K562 (cell line): ENCODE data around the gene PSD4. TPM values are rescaled to one million over a fixed set of nuclear protein-coding genes. Genes with fewer than 3 reads are reported as not detected.
A peak's percentile ranks its signal among the peaks of the same experiment; 100 is the strongest.

ENCODE experiments used
- ATAC-seq: fragments of 200-7000 bp; cut with Tn5 transposase; 3 replicates; pipeline ENCODE4 v1.9.1; 2020; ENCODE audit warnings: moderate library complexity
- BruUV-seq: library from RNA; stranded (reverse); fragments of 400-500 nt; replicated peaks from 2 replicates; lab custom pipeline; 2021; lab: Mats Ljungman, UMichigan
- CTCF ChIA-PET: fragments of 300-600 bp; formaldehyde crosslinking; extraction: SDS; loops from one replicate; lab custom pipeline; 2021; ENCODE audit warnings: low intra/inter-chr PET ratio; lab: Yijun Ruan, JAX
- POLR2A ChIA-PET: fragments of 300-600, 350-650 bp; sonication (Branson Sonifier 250); formaldehyde crosslinking; extraction: SDS; loops from one replicate; lab custom pipeline; 2021; ENCODE audit warnings: antibody characterized with exemption, inconsistent platforms; lab: Yijun Ruan, JAX
- DNase-seq, 4 experiments: peaks; one replicate each; pipeline versions ENCODE4 v3.0.0 to v3.0.0-alpha.2; 2011 to 2018; ENCODE audit warnings: low spot score in 3 of 4, mixed read lengths in 3 of 4; ENCODE audit errors: extremely low read depth in 1 of 4
- FAIRE-seq: peaks from 2 replicates; lab custom pipeline; 2011; peaks lifted over from hg19 to GRCh38; lab: Jason Lieb, UNC
- H2AFZ ChIP-seq: 2 replicates; pipeline ENCODE4 v1.6.0; 2011; ENCODE audit warnings: low read depth, low read length, control low read depth, inconsistent platforms
- H3K27ac ChIP-seq: fragments of 200-600 bp; 3 replicates; pipeline ENCODE4 v1.8.0; 2011; ENCODE audit warnings: low read depth, mild to moderate bottlenecking, control low read depth, inconsistent platforms, low read length, moderate library complexity, mixed read lengths; ENCODE audit errors: extremely low read depth
- H3K27me3 ChIP-seq, 2 experiments: fragments of 300-600 bp in 1 of 2; 2 replicates in 1 of 2; 3 replicates in 1 of 2; pipeline versions ENCODE4 v1.6.0 to v1.8.0; 2011; ENCODE audit warnings: inconsistent platforms in 2 of 2, low read length in 2 of 2, mild to moderate bottlenecking in 1 of 2, mixed read lengths in 1 of 2, moderate library complexity in 1 of 2; ENCODE audit not compliant: control insufficient read depth in 2 of 2, insufficient read depth in 2 of 2
- H3K36me3 ChIP-seq: fragments of 300-600 bp; 3 replicates; pipeline ENCODE4 v1.8.0; 2011; ENCODE audit warnings: mild to moderate bottlenecking, low read length, inconsistent platforms; ENCODE audit not compliant: control insufficient read depth, insufficient read depth
- H3K4me1 ChIP-seq, 2 experiments: fragments of 200-600 bp in 1 of 2; replicated peaks in 1 of 2; 2 replicates in 1 of 2; 3 replicates in 1 of 2; pipeline versions ENCODE4 v1.5.1 to v1.8.0; 2011; ENCODE audit warnings: inconsistent platforms in 2 of 2, low read length in 2 of 2, mild to moderate bottlenecking in 1 of 2, mixed read lengths in 1 of 2, moderate library complexity in 1 of 2; ENCODE audit not compliant: control insufficient read depth in 2 of 2, insufficient read depth in 2 of 2
- H3K4me2 ChIP-seq: 2 replicates; pipeline ENCODE4 v1.6.1; 2011; ENCODE audit warnings: low read length, control low read depth, inconsistent platforms, mixed read lengths; ENCODE audit not compliant: insufficient read depth
- H3K4me3 ChIP-seq: fragments of 200-600 bp; sonication (generic), shearing (Covaris generic); 2 replicates; pipeline ENCODE4 v1.5.1; 2016; ENCODE audit warnings: control low read depth, inconsistent platforms
- H3K79me2 ChIP-seq: fragments of 200-600 bp; 3 replicates; pipeline ENCODE4 v1.8.0; 2011; ENCODE audit warnings: low read length, inconsistent platforms; ENCODE audit not compliant: control insufficient read depth, insufficient read depth
- H3K9ac ChIP-seq, 2 experiments: 2 replicates each; pipeline versions ENCODE4 v1.6.0 to v1.6.1; 2011; ENCODE audit warnings: low read depth in 2 of 2, low read length in 2 of 2, control low read depth in 1 of 2, inconsistent platforms in 1 of 2, mild to moderate bottlenecking in 1 of 2, mixed read lengths in 1 of 2; ENCODE audit not compliant: insufficient read depth in 1 of 2
- H3K9me1 ChIP-seq: one replicate; pipeline ENCODE4 v1.6.0; 2011; ENCODE audit warnings: inconsistent platforms, mild to moderate bottlenecking, low read length, moderate library complexity; ENCODE audit not compliant: control insufficient read depth, insufficient read depth
- H3K9me3 ChIP-seq: replicated peaks from 2 replicates; pipeline ENCODE4 v1.5.1; 2011; ENCODE audit warnings: low read depth, low read length, inconsistent platforms; ENCODE audit not compliant: control insufficient read depth, insufficient read depth
- H4K20me1 ChIP-seq: replicated peaks from 2 replicates; pipeline ENCODE4 v1.6.1; 2011; ENCODE audit warnings: low read length, inconsistent platforms, mixed read lengths; ENCODE audit not compliant: control insufficient read depth, insufficient read depth
- ARID4B ChIP-seq: sonication (generic); formaldehyde crosslinking; IDR thresholded peaks from 2 replicates; pipeline ENCODE4 v1.8.0; 2022; ENCODE audit warnings: mild to moderate bottlenecking, missing genetic modification reagents
- EHMT2 ChIP-seq: fragments of 450-650 bp; IDR thresholded peaks from 2 replicates; pipeline ENCODE4 v1.6.1; 2018; ENCODE audit warnings: antibody characterized with exemption
- FOS ChIP-seq: IDR thresholded peaks from 3 replicates; pipeline ENCODE4 v1.6.1; 2011; ENCODE audit not compliant: insufficient read length; ENCODE audit errors: extremely low read depth
- POLR2G ChIP-seq: fragments of 200-400 bp; formaldehyde crosslinking; IDR thresholded peaks from 2 replicates; pipeline ENCODE4 v1.6.1; 2017; ENCODE audit warnings: low read depth, mild to moderate bottlenecking, antibody characterized with exemption, low read length, moderate library complexity
- ZEB2 ChIP-seq: fragments of 450-650 bp; IDR thresholded peaks from 2 replicates; pipeline ENCODE4 v1.6.1; 2016
- ZFP36 ChIP-seq: fragments of 150-350 bp; IDR thresholded peaks from 2 replicates; pipeline ENCODE4 v1.6.1; 2018; ENCODE audit warnings: low read length, low read depth; ENCODE audit not compliant: partially characterized antibody
- ZNF224 ChIP-seq: sonication (generic); formaldehyde crosslinking; IDR thresholded peaks from 2 replicates; pipeline ENCODE4 v1.8.0; 2022; ENCODE audit warnings: mild to moderate bottlenecking, missing genetic modification reagents
- ZNF764 ChIP-seq: fragments of 250-450 bp; sonication (Bioruptor Pico); IDR thresholded peaks from 2 replicates; pipeline ENCODE4 v1.4.0; 2020; ENCODE audit warnings: low read depth, mild to moderate bottlenecking, moderate library complexity
- ZNF785 ChIP-seq: fragments of 250-450 bp; sonication (Bioruptor Pico); IDR thresholded peaks from 2 replicates; pipeline ENCODE4 v1.4.0; 2020; ENCODE audit warnings: mild to moderate bottlenecking
- WGBS: fragments of 100-300 bp; shearing (Covaris generic); methylation state at CpG from one replicate; pipeline ENCODE4 v1.1.6; 2016; ENCODE audit warnings: low coverage, mixed read lengths; ENCODE audit not compliant: insufficient coverage; ENCODE audit errors: missing lambda C conversion rate; 5-methylcytosine and 5-hydroxymethylcytosine counted together
- in situ Hi-C: fragments of 300-500 bp; cut with MboI; formaldehyde crosslinking; loops from 4 replicates; pipeline ENCODE4 v1.15.0; 2018; ENCODE audit warnings: inconsistent platforms, mixed read lengths
- intact Hi-C: fragments of 100-400 bp; cut with micrococcal nuclease; formaldehyde crosslinking; loops from 2 replicates; pipeline ENCODE4 v1.14.2; 2022
- polyA plus RNA-seq, 8 experiments: library from polyadenylated mRNA; depleted of rRNA in 4 of 8; stranded (reverse) in 5 of 8; unstranded in 3 of 8; fragments of >200 nt; fragmentation: Nextera tagmentation in 2 of 8; fragmentation: Illumina TruSeq in 1 of 8; extraction: Ambion mirVana in 2 of 8; extraction: Trizol in 1 of 8; gene quantifications; 2 replicates each; pipeline versions ENCODE4 v1.2.1 to v1.2.3, GENCODE V29; 2011 to 2014; ENCODE audit warnings: inconsistent platforms in 1 of 8, missing spikeins in 1 of 8
- total RNA-seq, 7 experiments: library from RNA; depleted of rRNA in 6 of 7; stranded (reverse); fragments of >200 nt in 6 of 7; fragmentation: Illumina TruSeq in 2 of 7; extraction: Trizol in 2 of 7; gene quantifications; 2 replicates each; pipeline versions ENCODE4 v1.2.1 to v1.2.3, GENCODE V29; 2011 to 2021; ENCODE audit warnings: low replicate concordance in 1 of 7
- TF ChIP-seq, protein P1 (sequence below): fragments of 450-650 bp; formaldehyde crosslinking; IDR thresholded peaks from 2 replicates; pipeline ENCODE4 v1.4.0; 2020; ENCODE audit warnings: mild to moderate bottlenecking, moderate library complexity
- TF ChIP-seq, protein P2 (sequence below): fragments of 250-450 bp; sonication (Bioruptor Pico); IDR thresholded peaks from 2 replicates; pipeline ENCODE4 v1.8.0; 2022; ENCODE audit warnings: inconsistent platforms

The PSD4 gene
- total and polyA plus RNA-seq, 9 of the 15 experiments (the other 6 are each of a cell fraction or from before 2014, with no cell fraction given), result 0.46 to 54.0 (median 20.8) TPM

DNA sequence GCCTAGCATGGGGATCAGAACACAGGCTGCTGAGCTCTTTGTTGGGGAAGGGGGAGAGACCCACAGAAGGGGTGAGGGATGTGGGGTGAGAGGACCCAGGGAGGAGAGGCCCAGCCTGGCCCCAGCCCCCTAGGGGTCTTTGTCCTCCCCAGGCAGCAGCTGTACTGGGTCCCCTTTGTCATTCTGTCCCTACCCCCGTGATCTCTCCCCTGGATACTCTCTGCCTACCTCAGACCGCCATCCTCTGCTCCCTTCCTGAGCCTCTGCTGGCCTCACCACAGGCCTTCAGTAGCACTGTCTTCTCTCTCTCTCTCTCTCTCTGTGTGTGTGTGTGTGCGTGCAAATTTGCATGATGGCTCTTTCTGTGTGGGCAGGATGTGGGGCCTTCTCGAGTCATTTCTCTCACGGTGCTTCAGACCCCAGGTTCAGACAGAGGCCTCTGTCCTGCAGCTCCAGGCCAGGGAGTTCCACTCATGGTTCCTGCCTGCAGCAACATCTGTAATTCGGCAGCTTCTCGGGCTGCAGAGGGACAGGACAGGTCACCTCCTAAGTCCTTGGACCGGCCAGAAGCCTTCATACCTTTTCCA is 1.4 kb downstream of the PSD4 start (continued):
- 0 out of 2 replicates have a peak, but pooled peaks have one; percentile 9 for TF ChIP-seq ARID4B (CRISPR knock-in tag)

GRCh38 chr2:113175736-113176695 is 2.2 kb downstream of the PSD4 start:
- no peaks in the 10 kb centered on the region for H3K27me3 ChIP-seq
- BruUV-seq, result no TSS peak
- H3K4me2 ChIP-seq, result peak overlapping the region; percentile 89
- H3K36me3 ChIP-seq, result peaks cover 25% of the 10 kb centered on the region; the same call in 2 of the 3 replicates
- H4K20me1 ChIP-seq, result no peaks in the 10 kb centered on the region; the same call in 1 of the 2 replicates
- H3K4me3 ChIP-seq, result peak overlapping the region; percentile 70
- ATAC-seq (no peak), FAIRE-seq (peak; percentile 49), DNase-seq (no peak)
- H3K27ac ChIP-seq, result no peak overlapping the region
- H3K9ac ChIP-seq, result peak overlapping the region; percentile 80 to 92; a peak in 3 of 4 replicates
- no peaks in the 10 kb centered on the region for H3K9me3 ChIP-seq
- intact Hi-C loops (no loop called here), in situ Hi-C loops (no loop called here)
- ChIA-PET POLR2A (interaction anchor here (0.6 to 3.3 kb wide), 4 partner anchors 7 to 752 kb away, joined by 3 to 32 read pairs (median 9); no protein-coding TSS in a partner anchor), CTCF (no interaction called here)
- H2AFZ ChIP-seq, result no peak overlapping the region
- WGBS, result 84% methylated on average over 10 of the region's 11 CpGs
- H3K9me1 ChIP-seq, result peaks cover 2% of the 10 kb centered on the region
- H3K4me1 ChIP-seq, result peaks cover 32 to 40% of the 10 kb centered on the region in 2 experiments
- peaks cover 27% of the 10 kb centered on the region for H3K79me2 ChIP-seq
- TF ChIP-seq ZNF224 (CRISPR knock-in tag), result no peak
- no peak for TF ChIP-seq ZNF764 (CRISPR knock-in tag)
- no peak for TF ChIP-seq FOS
- TF ChIP-seq ZEB2, result no peak
- TF ChIP-seq, protein P1, sequence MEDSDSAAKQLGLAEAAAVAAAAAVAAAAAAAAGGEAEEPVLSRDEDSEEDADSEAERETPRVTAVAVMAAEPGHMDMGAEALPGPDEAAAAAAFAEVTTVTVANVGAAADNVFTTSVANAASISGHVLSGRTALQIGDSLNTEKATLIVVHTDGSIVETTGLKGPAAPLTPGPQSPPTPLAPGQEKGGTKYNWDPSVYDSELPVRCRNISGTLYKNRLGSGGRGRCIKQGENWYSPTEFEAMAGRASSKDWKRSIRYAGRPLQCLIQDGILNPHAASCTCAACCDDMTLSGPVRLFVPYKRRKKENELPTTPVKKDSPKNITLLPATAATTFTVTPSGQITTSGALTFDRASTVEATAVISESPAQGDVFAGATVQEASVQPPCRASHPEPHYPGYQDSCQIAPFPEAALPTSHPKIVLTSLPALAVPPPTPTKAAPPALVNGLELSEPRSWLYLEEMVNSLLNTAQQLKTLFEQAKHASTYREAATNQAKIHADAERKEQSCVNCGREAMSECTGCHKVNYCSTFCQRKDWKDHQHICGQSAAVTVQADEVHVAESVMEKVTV (CRISPR knock-in tag), result no peak
- TF ChIP-seq ZFP36, result no peak
- TF ChIP-seq, protein P2, sequence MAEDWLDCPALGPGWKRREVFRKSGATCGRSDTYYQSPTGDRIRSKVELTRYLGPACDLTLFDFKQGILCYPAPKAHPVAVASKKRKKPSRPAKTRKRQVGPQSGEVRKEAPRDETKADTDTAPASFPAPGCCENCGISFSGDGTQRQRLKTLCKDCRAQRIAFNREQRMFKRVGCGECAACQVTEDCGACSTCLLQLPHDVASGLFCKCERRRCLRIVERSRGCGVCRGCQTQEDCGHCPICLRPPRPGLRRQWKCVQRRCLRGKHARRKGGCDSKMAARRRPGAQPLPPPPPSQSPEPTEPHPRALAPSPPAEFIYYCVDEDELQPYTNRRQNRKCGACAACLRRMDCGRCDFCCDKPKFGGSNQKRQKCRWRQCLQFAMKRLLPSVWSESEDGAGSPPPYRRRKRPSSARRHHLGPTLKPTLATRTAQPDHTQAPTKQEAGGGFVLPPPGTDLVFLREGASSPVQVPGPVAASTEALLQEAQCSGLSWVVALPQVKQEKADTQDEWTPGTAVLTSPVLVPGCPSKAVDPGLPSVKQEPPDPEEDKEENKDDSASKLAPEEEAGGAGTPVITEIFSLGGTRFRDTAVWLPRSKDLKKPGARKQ (CRISPR knock-in tag), result no peak
- TF ChIP-seq POLR2G, result no peak
- no peak for TF ChIP-seq ZNF785
- no peak for TF ChIP-seq EHMT2
